Measurements from ENCODE around the gene GPRIN1.
"Not testable (repeated sequence)": the region's sequence is repeated elsewhere in the genome, so short reads cannot be mapped to it uniquely, and the experiment has no call there.

GPRIN1 gene

DNA sequence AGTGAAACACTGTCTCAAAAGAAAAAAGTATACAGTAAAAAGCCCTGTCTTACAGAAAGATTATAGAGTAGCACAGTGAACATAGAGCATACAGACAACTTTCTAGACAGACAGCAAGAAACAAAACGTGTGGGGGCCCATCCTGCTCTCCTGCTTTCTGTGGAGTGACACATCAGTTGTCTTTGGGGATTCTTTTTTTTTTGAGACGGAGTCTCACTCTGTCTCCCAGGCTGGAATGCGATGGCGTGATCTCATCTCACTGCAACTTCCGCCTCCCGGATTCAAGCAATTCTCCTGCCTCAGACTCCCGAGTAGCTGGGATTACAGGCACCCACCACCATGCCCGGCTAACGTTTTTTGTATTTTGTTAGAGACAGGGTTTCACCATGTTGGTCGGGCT, 46.0 kb downstream of the GPRIN1 start:
- no peak for DNase-seq

DNA sequence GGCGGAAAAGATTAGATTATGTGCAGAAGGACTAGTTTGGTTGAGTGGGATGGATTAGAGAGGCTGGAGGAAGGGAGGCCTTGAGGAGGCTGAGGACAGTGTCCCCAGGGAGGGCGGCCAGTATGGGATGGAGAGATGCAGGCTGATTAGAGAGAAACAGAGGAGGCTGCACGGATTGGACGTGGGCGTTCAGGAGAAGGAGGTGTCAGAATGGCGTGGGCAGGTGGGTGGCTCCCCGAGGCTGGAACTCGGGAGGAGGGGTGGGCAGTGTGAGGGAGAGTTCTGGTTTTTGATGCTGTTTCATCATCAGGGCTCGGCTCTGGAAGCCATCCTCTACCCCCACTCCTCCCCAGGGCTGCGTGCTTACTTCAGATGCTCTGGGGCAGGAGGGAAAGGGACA, 47.8 kb downstream of the GPRIN1 start:
- DNase-seq, result no peak

DNA sequence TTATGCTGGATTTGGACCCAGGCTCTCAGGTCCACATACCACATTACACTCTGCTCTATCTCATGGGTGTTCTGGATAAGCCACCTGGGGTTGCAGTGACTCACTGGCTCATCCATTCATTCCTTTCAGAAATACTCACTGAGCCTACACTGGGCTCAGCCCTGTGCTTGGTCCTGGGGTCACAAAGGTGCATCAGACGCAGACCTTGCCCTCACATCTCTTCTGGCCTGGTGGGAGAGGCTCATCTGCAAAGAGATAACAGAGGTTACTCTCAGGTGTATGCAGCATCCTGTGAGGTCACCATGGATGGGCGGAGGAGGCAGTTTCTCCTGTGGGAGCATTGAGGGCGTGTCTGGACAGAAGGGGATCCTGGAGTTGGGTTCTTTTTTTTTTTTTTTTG, 48.7 kb downstream of the GPRIN1 start:
- DNase-seq, result no peak

DNA sequence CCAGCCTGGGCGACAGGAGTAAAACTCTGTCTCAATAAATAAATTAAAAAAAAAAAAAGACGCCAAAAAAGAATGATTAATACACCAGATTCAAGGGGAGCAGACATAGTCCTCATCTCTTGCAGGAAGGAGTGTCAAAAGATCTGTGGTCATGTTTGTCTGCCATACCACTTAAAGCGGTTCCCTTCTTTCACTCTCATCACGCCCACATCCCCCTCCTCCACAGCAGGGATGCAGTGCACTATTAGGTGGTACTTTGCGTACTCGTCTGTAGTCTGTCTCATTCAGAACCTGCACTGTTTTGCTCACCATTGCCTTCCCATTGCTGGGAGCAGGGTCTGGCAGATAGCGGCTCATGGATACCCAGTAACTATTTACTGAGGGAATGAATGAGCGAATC, 49.6 kb downstream of the GPRIN1 start:
- no peak for DNase-seq

DNA sequence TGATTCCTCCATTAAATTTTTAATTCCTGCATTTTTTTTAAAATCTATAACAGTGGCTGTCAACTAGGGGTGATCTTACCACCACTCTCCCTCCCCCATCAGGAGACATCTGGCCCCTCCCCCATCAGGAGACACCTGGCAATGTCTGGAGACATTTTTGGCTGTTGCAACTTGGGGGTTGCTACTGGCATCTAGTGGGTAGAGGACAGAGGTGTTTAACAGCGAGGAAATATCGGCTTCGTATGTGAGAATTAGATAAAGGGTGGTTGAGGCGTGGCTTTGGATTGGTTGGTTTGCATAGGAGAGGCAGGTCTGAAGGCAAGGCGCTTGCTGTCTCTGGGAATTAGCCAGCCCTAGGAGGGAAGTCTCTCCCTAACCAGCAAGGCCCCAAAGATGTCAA, 50.3 kb downstream of the GPRIN1 start:
- peak; percentile 46 for DNase-seq

DNA sequence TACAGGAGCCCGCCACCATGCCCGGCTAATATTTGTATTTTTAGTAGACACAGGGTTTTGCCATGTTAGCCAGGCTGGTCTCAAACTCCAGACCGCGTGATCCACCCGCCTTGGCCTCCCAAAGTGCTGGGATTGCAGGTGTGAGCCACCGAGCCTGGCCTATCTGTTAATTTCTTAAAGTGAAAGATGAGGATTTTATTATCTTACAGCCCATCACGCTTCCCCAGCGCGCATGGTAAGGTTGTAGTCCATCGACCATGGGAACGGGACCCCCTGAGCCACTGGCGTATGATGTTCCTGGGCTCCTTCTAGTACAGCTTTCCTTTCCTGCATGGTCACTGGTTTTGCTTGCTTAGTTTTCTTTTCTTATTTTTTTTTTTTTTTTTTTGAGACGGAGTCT, 52.1 kb downstream of the GPRIN1 start:
- DNase-seq, result no peak

DNA sequence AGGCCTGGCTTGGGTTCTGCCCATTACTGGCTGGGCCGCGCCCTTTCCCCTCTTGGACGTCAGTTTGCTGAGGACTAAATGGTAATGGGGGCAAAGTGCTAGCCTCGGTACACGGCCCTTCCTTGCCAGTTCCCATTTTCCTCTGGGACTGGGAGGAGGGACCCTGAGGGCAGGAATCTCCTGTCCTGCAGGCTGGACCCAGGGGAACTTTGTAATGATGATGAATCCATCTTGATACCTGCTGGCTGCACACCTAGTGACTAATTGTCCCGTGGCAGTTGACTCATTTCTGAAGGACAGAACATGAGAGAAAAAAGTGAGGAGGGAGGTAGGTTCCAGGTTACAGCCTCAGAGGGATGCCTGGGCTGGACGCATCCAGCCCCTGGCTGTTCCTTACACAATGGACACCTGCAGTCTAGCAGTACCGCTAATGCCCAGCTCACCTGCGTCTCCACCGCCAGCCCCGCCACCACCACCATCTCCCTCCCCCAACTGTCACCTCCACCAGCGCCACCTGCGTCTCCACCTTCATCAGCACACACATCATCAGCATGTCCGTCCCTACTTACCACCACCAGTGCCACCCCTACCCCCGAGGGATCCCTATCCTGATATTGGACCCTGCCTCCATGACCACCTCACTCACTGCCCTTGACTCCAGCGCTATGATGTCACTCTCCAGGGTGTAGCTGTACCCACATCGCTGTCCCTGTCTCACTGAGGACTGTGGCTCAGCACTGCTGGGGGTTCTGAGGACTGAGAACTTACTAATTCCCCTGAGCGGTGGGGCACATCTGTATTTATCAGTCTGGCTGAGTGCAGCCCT, 56.5 kb downstream of the GPRIN1 start:
- no peak for DNase-seq

DNA sequence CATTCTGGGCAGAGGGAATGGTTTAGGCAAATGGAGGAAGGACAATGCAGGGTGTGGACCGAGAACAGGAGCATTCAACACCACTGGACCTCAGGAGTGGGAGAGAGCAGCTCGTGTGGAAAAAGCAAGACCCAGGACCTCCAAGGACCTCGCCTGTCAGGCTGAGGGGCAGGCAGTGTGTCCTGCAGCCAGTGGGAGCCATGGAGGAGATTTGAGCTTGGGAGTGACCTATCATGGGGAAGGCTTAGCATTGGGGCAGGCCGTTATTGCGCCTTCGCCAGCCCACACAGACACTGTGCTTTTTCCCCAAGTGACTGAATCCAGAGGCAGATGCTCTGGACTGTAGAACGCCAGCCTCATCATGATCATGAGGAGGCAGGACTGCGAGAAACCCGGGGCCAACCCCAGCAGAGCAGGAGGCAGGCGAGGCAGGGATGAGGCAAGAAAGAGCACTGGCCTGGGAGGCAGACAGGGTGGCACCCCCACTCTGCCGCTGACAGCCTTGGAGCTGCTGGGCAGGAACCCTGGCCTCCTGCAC, 57.6 kb downstream of the GPRIN1 start:
- no peak for DNase-seq

DNA sequence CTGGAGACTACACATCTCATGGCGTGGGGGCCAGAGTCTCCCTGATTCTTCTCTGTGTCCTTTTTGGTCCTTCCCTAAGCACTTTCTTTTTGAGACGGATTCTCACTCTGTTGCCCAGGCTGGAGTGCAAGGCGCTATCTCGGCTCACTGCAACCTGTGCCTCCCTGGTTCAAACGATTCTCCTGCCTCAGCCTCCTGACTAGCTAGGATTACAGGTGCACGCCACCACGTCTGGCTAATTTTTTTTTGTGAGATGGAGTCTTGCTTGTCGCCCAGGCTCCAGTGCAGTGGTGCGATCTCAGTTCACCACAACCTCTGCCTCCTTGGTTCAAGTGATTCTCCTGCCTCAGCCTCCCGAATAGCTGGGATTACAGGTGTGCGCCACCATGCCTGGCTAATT, 59.0 kb downstream of the GPRIN1 start:
- DNase-seq, result not testable (repeated sequence)

DNA sequence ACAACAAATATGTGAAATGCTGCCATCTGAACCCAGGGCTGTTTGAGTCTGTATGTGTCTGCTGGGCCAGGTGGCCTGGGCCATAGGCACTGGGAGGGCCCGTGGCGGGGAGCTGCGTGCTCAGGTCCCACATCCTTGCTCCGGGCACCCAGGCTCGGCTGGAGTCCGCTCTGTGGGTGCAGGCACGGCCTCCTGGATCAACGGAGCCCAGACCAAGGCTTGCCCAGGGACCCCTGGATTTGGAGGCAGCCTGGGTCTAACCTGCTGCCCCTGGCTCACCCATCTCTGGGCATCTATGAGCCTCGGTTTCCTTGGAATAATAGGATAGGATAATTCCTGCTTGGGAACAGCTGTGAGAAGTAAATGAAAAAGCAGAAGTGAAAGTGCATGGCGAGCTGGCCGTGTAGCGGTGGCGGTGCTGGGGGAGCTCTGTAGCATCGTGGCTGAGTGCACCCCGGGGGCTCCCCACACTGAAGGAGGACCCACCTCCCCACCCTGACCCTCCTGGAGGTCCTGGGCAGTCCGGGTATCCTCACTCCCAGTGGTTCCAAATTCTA, 59.6 kb downstream of the GPRIN1 start:
- DNase-seq, result no peak

DNA sequence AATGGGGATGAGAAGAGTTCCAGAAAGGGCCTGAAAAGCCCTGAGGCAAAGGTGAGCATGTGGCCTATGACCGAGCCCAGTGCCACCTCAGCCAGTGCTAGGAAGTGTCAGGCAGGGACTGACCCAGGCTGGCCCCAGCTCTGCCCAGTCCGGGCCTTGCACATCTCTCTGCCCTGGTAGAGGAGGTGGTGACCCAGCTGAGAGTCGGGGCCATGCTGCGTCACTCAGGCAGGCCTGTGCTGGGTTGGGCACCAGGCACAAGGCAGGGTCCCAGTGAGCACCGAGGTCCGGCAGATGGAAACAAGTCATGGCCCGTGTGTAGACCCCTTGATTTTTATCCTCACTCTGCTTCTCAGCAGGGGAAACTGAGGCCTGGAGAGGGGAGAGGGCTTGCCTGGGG, 60.1 kb downstream of the GPRIN1 start:
- DNase-seq, result no peak

DNA sequence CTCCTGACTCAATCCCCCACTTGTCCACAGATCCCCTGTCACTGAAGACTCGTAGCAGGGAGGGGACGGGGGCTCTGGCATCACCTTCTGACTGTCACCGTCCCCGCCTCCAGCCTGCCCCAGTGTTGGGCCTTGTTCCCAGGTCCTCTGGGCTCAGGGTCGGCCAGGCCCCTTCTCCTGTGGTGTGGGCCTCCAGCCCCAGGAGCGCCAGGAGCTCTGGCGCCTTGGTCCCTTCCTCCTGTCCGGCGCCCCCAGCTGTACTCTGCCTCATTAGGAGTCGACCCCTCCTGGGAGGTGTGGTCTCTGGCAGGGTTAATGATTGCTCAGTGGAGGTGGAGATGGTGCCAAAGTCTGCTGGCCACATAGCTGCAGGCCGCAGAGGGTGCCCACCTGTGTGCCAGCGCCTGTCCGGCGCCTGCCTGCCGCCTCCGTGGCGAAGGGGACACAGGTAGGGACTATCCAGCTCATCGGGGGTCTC, 61.0 kb downstream of the GPRIN1 start, which contains the start of gene CDHR2:
CDHR2 (plus strand) TSS at position 376 of the 478 bp plus-strand sequence. CDS start 16,011 bp downstream, outside the sequence.
- DNase-seq, result no peak

DNA sequence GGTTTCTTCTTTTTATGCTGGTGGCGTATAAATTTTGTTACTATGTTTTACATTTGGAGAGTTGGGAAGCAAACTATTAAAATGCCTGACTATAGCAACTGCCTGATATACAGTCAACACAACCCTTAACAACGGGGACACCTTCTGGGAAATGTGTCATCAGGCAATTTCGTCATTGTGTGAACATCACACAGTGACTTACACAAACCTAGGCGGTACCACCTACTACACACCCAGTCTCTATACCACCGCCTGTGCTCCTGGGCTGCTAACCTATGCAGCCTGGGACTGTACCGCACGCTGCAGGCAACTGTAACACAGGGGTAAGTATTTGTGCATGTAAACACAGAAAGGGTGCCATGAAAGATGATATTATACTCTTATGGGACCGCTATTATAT, 62.2 kb downstream of the GPRIN1 start:
- DNase-seq, result peak; percentile 42
